Measurements from ENCODE around the gene HOXD8. TPM values are rescaled to one million over a fixed set of nuclear protein-coding genes. Genes with fewer than 3 reads are reported as not detected.

The HOXD8 gene
- total and polyA plus RNA-seq, 2 of the 8 experiments (the other 6 are each of a cell fraction or from before 2014, with no cell fraction given), result not detected

DNA sequence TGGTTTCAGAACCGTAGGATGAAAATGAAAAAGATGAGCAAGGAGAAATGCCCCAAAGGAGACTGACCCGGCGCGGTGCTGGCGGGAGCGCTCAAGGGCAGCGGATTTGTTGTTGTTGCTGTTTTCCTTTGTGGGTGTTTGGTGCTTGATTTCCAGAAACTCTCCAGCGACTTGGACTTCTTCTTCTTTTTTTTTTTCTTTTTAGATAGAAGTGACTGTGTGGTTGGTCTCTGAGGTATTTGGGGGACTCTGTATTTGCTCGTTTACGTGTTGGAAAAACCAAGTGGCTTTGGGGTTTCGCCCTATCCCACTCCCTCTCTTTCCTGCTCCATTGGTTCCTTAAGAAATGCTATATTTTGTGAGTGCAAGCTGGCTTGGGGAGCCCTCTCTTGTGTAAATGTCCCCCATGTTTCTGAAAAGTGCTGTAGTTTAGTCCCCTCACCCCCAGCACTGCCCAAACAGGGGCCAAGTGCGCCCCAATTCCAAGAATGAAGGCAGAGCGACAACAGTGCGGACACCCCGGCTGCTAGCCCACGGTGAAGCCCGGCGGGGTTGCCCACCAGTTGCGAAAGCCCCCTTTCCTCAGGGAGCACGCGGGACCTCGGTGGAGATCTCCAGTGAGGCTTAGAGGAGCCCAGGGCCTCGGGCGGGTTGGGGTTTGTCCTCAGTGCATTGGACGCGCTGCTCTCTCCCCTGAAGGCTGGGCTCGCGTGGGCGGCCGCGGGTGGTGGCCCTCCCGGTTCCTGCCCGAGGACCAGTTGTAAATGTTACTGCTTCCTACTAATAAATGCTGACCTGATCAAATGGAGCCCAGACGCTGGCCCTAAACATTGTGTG, 5.2 kb upstream of the HOXD8 start:
- Histone ChIP-seq H2BK20ac (ENCODE audit: low read length) (no peak overlapping the region), H3K27ac (ENCODE audit: low read depth, low read length) (no peak overlapping the region), H2BK12ac (ENCODE audit: low read depth, low read length) (0 out of 2 replicates have a peak overlapping the region, but pooled peaks have one; percentile 27), H3K9me3 (ENCODE audit: insufficient read depth in 2 of 2, low read depth in 1 of 2, low read length in 1 of 2) (no peaks in the 10 kb centered on the region; a peak in 1 of 4 replicates), H2AK5ac (ENCODE audit: low read depth, low read length) (no peak overlapping the region), H2AFZ (ENCODE audit: low read length) (no peak overlapping the region), H3K4me1 (replicated peaks in 1 of 4; ENCODE audit: control insufficient read depth in 3 of 4, insufficient read depth in 4 of 4, low read length in 3 of 4) (peaks cover 0 to 17% (median 9%) of the 10 kb centered on the region in 4 experiments; a peak in 6 of 7 replicates), H4K20me1 (replicated peaks in 1 of 2; ENCODE audit: control insufficient read depth in 1 of 2, insufficient read depth in 2 of 2, low read length in 2 of 2) (peaks cover 26 to 39% of the 10 kb centered on the region in 2 experiments), H3K79me1 (ENCODE audit: low read depth, low read length) (no peaks in the 10 kb centered on the region), H3K23me2 (ENCODE audit: low read depth, low read length) (peaks cover 2% of the 10 kb centered on the region; the same call in 1 of the 2 replicates), H3K27me3 (replicated peaks in 1 of 4; ENCODE audit: control insufficient read depth in 3 of 4, extremely low read depth in 1 of 4, insufficient read depth in 3 of 4, low read length in 3 of 4) (peaks cover 96 to 100% (median 99%) of the 10 kb centered on the region in 4 experiments), H3K36me3 (ENCODE audit: control insufficient read depth in 2 of 4, insufficient read depth in 4 of 4, low read length in 3 of 4) (peaks cover 0 to 22% (median 0%) of the 10 kb centered on the region in 4 experiments; a peak in 1 of 8 replicates), H4K91ac (replicated peaks; ENCODE audit: insufficient read length, low read length) (no peak overlapping the region), H3K9ac (replicated peaks in 1 of 4; ENCODE audit: extremely low read depth in 1 of 4, low read depth in 3 of 4, low read length in 3 of 4) (no peak overlapping the region), H3K56ac (replicated peaks; ENCODE audit: insufficient read length, low read depth, low read length) (no peak overlapping the region), H4K8ac (ENCODE audit: extremely low read depth, insufficient read depth, low read length) (peak overlapping the region; percentile 18; the same call in 1 of the 2 replicates), H2BK5ac (ENCODE audit: low read depth, low read length) (no peak overlapping the region), H3K4me2 (ENCODE audit: insufficient read depth in 1 of 2, low read depth in 2 of 2, low read length in 2 of 2) (no peak overlapping the region; a peak in 1 of 4 replicates), H3K4me3 (ENCODE audit: extremely low read depth in 1 of 4, insufficient read depth in 2 of 4, low read depth in 3 of 4, low read length in 4 of 4) (no peak overlapping the region), H3K18ac (ENCODE audit: extremely low read depth, low read length) (no peak overlapping the region), H2BK15ac (ENCODE audit: low read length) (no peak overlapping the region), H3K79me2 (ENCODE audit: control insufficient read depth in 1 of 2, insufficient read depth in 2 of 2, low read length in 2 of 2) (no peaks in the 10 kb centered on the region), H3K23ac (ENCODE audit: insufficient read length) (no peak overlapping the region), H3K4ac (replicated peaks; ENCODE audit: insufficient read length, low read depth, low read length) (no peak overlapping the region), H3K14ac (ENCODE audit: insufficient read length) (no peak overlapping the region), H2BK120ac (replicated peaks; ENCODE audit: low read depth, low read length) (no peak overlapping the region), H4K5ac (ENCODE audit: insufficient read length, low read depth, low read length) (no peak overlapping the region)
- ChIA-PET CTCF (ENCODE audit: partially characterized antibody) (interaction anchor here (1.2 to 6.2 kb wide), 5 partner anchors 13 to 529 kb away, joined by 4 to 72 read pairs (median 19); no protein-coding TSS in a partner anchor), POLR2A (ENCODE audit: partially characterized antibody) (interaction anchor here (0.9 kb wide), 1 partner anchor 48 kb away, joined by 6 read pairs; no protein-coding TSS in a partner anchor)
- WGBS, 2 experiments (ENCODE audit: extremely low coverage in 1 of 2, insufficient coverage in 1 of 2, insufficient read length in 1 of 2, insufficient replicate concordance in 2 of 2, low coverage in 1 of 2, low lambda C conversion rate in 2 of 2, missing lambda C conversion rate in 1 of 2), result 16% methylated on average over 32 of the region's 34 CpGs; no CpG with 5 or more reads in 1 of the 2 experiments
- DNase-seq (ENCODE audit: low read depth in 1 of 2, low spot score in 2 of 2) (peak in 1 of 2 experiments; percentile 45), FAIRE-seq (no peak)
- TF ChIP-seq RNF2 (IDR thresholded peaks at IDR 0.05; ENCODE audit: borderline replicate concordance, low read depth, low read length, missing control alignments, poor library complexity, severe bottlenecking) (peak; percentile 64), MAFK (IDR thresholded peaks at IDR 0.05; ENCODE audit: low read depth, low read length) (no peak), TAF7 (optimal IDR thresholded peaks at IDR 0.05; ENCODE audit: borderline replicate concordance, low read depth, low read length) (no peak), SP2 (IDR thresholded peaks at IDR 0.05; ENCODE audit: low read length) (no peak)
